HepG2 (cell line): Measurements from ENCODE around the gene ZG16B. TPM values are rescaled to one million over a fixed set of nuclear protein-coding genes. Genes with fewer than 3 reads are reported as not detected.

Experiments
- CHCHD3 ChIP-seq: sonication (generic); formaldehyde crosslinking; IDR thresholded peaks from 2 replicates; pipeline ENCODE4 v1.8.0; 2022; ENCODE audit warnings: mild to moderate bottlenecking, missing genetic modification reagents, moderate library complexity
- EP300 ChIP-seq, 3 experiments: sonication (generic) in 1 of 3; formaldehyde crosslinking in 1 of 3; IDR thresholded peaks; 2 replicates each; pipeline versions ENCODE4 v1.5.1 to v1.6.1; 2011 to 2020; ENCODE audit warnings: low read depth in 2 of 3, low read length in 2 of 3, borderline replicate concordance in 1 of 3, improper control_type of control experiment in 1 of 3, mild to moderate bottlenecking in 1 of 3, missing genetic modification reagents in 1 of 3, moderate library complexity in 1 of 3
- GTF3A ChIP-seq: sonication (generic); formaldehyde crosslinking; conservative IDR thresholded peaks from 2 replicates; pipeline ENCODE4 v1.4.0; 2020; ENCODE audit warnings: mild to moderate bottlenecking, missing genetic modification reagents
- HNRNPLL ChIP-seq: fragments of 200-400 bp; formaldehyde crosslinking; IDR thresholded peaks from 2 replicates; pipeline ENCODE4 v1.6.1; 2017; ENCODE audit warnings: mild to moderate bottlenecking, low read depth, low read length; ENCODE audit not compliant: poor library complexity, severe bottlenecking
- KMT2B ChIP-seq: IDR thresholded peaks from 2 replicates; pipeline ENCODE4 v1.6.1; 2016; ENCODE audit warnings: missing genetic modification reagents, missing compliant biosample characterization
- MEIS2 ChIP-seq: sonication (generic); formaldehyde crosslinking; IDR thresholded peaks from 2 replicates; pipeline ENCODE4 v1.9.0; 2021; ENCODE audit warnings: mild to moderate bottlenecking, missing genetic modification reagents
- POLR2A ChIP-seq, 2 experiments: IDR thresholded peaks; 2 replicates each; pipeline ENCODE4 v1.6.1; 2011; ENCODE audit warnings: low read depth in 2 of 2, low read length in 2 of 2, mild to moderate bottlenecking in 1 of 2, moderate library complexity in 1 of 2; ENCODE audit not compliant: insufficient read depth in 1 of 2
- RFX1 ChIP-seq: fragments of 450-650 bp; IDR thresholded peaks from 2 replicates; pipeline ENCODE4 v1.6.1; 2017
- RXRB ChIP-seq: IDR thresholded peaks from 2 replicates; pipeline ENCODE4 v1.6.1; 2016; ENCODE audit warnings: borderline replicate concordance, missing genetic modification reagents, missing compliant biosample characterization
- SOX5 ChIP-seq: IDR thresholded peaks from 2 replicates; pipeline ENCODE4 v1.6.1; 2016; ENCODE audit warnings: borderline replicate concordance
- SRSF4 ChIP-seq: fragments of 200-400 bp; formaldehyde crosslinking; IDR thresholded peaks from one replicate; pipeline ENCODE4 v1.6.1; 2018; ENCODE audit warnings: mild to moderate bottlenecking, low read depth, low read length, moderate library complexity; ENCODE audit not compliant: poor library complexity, severe bottlenecking
- TBX2 ChIP-seq: sonication (generic); formaldehyde crosslinking; IDR thresholded peaks from 2 replicates; pipeline ENCODE4 v1.5.0; 2020; ENCODE audit warnings: missing genetic modification reagents, mild to moderate bottlenecking, borderline replicate concordance
- TMF1 ChIP-seq: sonication (generic); formaldehyde crosslinking; IDR thresholded peaks from 2 replicates; pipeline ENCODE4 v1.8.1; 2022; ENCODE audit warnings: low read depth, missing genetic modification reagents
- ZNF24 ChIP-seq: fragments of 450-650 bp; IDR thresholded peaks from 2 replicates; pipeline ENCODE4 v1.6.1; 2017; ENCODE audit warnings: antibody characterized with exemption, mild to moderate bottlenecking
- ZNF441 ChIP-seq: sonication (generic); formaldehyde crosslinking; IDR thresholded peaks from 2 replicates; pipeline ENCODE4 v1.7.0; 2021; ENCODE audit warnings: missing genetic modification reagents, borderline replicate concordance
- polyA plus RNA-seq, 8 experiments: library from polyadenylated mRNA; depleted of rRNA in 3 of 8; stranded (reverse) in 7 of 8; unstranded in 1 of 8; fragments of >200 nt; fragmentation: Illumina TruSeq in 4 of 8; extraction: Trizol in 4 of 8; gene quantifications; 2 replicates each; pipeline versions ENCODE4 v1.2.1 to v1.2.3, GENCODE V29; 2011 to 2016; ENCODE audit warnings: low read depth in 4 of 8, missing spikeins in 1 of 8, mixed read lengths in 1 of 8; ENCODE audit not compliant: insufficient read depth in 1 of 8
- total RNA-seq, 5 experiments: library from RNA; depleted of rRNA; stranded (reverse); fragments of >200 nt; fragmentation: Illumina TruSeq; extraction: Trizol; gene quantifications; 2 replicates each; pipeline ENCODE4 v1.2.3, GENCODE V29; 2016; ENCODE audit warnings: low read depth in 1 of 5
- TF ChIP-seq, protein P1 (sequence below): IDR thresholded peaks from 2 replicates; pipeline ENCODE4 v1.4.0; 2020; ENCODE audit warnings: mild to moderate bottlenecking, missing genetic modification reagents
- TF ChIP-seq, protein P2 (sequence below), 2 experiments: sonication (generic) in 1 of 2; formaldehyde crosslinking in 1 of 2; IDR thresholded peaks; 2 replicates each; pipeline versions ENCODE4 v1.4.0 to v1.6.1; 2018 to 2020; ENCODE audit warnings: missing genetic modification reagents in 2 of 2, borderline replicate concordance in 1 of 2, low read depth in 1 of 2, mild to moderate bottlenecking in 1 of 2, missing biosample characterization in 1 of 2
- TF ChIP-seq, protein P3 (sequence below): sonication (generic); formaldehyde crosslinking; IDR thresholded peaks from 2 replicates; pipeline ENCODE4 v1.4.0; 2020; ENCODE audit warnings: missing genetic modification reagents

ZG16B gene
- total and polyA plus RNA-seq, 2 of the 13 experiments (the other 11 are each of a cell fraction or from before 2014, with no cell fraction given), result 1.5 to 11.3 TPM

DNA sequence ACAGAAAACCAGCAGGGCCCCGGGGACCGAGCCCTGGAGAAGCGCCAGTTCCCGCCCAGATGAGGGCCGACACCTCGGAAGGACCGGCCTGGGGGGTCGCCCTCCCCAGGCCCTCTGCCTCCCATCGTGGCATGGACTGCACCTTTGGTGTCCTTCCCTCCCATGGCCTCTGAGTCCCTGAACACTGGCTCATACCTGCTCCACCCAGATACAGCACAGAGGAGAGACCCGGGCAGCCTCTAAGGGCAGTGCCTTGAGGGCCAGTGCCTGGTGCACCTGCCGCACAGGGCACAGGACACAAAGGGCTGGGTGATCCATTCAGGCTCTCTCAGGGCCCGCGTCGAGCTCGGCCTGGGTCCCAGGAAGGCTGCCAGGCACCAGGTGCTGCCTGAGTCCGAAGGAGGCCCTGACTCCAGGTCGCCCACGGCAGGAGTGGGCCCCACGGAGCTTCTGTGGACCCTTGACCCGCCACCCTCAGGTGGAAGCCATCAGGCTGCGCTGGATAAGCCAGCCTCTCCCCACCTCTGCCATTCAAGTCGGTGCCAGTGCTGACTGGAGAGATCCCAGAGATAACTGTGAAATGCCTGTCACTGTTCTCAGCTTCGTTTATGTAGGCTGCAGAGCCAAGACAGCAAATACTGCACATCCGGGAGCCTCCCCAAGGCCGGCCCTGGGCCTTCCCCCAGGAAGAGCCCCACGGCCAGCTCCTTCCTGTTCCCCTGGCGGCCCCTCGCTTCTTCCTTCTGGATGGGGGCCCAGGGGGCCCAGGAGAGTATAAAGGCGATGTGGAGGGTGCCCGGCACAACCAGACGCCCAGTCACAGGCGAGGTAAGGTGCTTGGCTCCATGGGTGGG, at the start of gene ZG16B (continued):
- no peak for TF ChIP-seq ZNF24
- no peak for TF ChIP-seq SRSF4
- TF ChIP-seq TBX2 (CRISPR knock-in tag), result peak; percentile 34; the same call in 1 of the 2 replicates
- TF ChIP-seq, protein P1, sequence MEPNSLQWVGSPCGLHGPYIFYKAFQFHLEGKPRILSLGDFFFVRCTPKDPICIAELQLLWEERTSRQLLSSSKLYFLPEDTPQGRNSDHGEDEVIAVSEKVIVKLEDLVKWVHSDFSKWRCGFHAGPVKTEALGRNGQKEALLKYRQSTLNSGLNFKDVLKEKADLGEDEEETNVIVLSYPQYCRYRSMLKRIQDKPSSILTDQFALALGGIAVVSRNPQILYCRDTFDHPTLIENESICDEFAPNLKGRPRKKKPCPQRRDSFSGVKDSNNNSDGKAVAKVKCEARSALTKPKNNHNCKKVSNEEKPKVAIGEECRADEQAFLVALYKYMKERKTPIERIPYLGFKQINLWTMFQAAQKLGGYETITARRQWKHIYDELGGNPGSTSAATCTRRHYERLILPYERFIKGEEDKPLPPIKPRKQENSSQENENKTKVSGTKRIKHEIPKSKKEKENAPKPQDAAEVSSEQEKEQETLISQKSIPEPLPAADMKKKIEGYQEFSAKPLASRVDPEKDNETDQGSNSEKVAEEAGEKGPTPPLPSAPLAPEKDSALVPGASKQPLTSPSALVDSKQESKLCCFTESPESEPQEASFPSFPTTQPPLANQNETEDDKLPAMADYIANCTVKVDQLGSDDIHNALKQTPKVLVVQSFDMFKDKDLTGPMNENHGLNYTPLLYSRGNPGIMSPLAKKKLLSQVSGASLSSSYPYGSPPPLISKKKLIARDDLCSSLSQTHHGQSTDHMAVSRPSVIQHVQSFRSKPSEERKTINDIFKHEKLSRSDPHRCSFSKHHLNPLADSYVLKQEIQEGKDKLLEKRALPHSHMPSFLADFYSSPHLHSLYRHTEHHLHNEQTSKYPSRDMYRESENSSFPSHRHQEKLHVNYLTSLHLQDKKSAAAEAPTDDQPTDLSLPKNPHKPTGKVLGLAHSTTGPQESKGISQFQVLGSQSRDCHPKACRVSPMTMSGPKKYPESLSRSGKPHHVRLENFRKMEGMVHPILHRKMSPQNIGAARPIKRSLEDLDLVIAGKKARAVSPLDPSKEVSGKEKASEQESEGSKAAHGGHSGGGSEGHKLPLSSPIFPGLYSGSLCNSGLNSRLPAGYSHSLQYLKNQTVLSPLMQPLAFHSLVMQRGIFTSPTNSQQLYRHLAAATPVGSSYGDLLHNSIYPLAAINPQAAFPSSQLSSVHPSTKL, result peak; percentile 60
- TF ChIP-seq CHCHD3 (CRISPR knock-in tag), result 0 out of 2 replicates have a peak, but pooled peaks have one; percentile 14
- no peak for TF ChIP-seq TMF1 (CRISPR knock-in tag)
- 0 out of 2 replicates have a peak, but pooled peaks have one; percentile 39 for TF ChIP-seq ZNF441 (CRISPR knock-in tag)
- TF ChIP-seq EP300 (IDR thresholded peaks at IDR 0.05; ENCODE audit: low read depth in 2 of 2, low read length in 2 of 2), result 0 out of 4 replicates have a peak, but pooled peaks of 1 of the 2 experiments have one; percentile 22
- no peak for TF ChIP-seq EP300 (CRISPR knock-in tag; IDR thresholded peaks at IDR 0.05; ENCODE audit: borderline replicate concordance)
- TF ChIP-seq GTF3A (CRISPR knock-in tag), result no peak
- TF ChIP-seq, protein P2, sequence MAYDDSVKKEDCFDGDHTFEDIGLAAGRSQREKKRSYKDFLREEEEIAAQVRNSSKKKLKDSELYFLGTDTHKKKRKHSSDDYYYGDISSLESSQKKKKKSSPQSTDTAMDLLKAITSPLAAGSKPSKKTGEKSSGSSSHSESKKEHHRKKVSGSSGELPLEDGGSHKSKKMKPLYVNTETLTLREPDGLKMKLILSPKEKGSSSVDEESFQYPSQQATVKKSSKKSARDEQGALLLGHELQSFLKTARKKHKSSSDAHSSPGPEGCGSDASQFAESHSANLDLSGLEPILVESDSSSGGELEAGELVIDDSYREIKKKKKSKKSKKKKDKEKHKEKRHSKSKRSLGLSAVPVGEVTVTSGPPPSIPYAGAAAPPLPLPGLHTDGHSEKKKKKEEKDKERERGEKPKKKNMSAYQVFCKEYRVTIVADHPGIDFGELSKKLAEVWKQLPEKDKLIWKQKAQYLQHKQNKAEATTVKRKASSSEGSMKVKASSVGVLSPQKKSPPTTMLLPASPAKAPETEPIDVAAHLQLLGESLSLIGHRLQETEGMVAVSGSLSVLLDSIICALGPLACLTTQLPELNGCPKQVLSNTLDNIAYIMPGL (CRISPR knock-in tag; IDR thresholded peaks at IDR 0.05; ENCODE audit: borderline replicate concordance in 1 of 2, low read depth in 1 of 2), result 0 out of 4 replicates have a peak, but pooled peaks of 1 of the 2 experiments have one; percentile 26
- TF ChIP-seq, protein P3, sequence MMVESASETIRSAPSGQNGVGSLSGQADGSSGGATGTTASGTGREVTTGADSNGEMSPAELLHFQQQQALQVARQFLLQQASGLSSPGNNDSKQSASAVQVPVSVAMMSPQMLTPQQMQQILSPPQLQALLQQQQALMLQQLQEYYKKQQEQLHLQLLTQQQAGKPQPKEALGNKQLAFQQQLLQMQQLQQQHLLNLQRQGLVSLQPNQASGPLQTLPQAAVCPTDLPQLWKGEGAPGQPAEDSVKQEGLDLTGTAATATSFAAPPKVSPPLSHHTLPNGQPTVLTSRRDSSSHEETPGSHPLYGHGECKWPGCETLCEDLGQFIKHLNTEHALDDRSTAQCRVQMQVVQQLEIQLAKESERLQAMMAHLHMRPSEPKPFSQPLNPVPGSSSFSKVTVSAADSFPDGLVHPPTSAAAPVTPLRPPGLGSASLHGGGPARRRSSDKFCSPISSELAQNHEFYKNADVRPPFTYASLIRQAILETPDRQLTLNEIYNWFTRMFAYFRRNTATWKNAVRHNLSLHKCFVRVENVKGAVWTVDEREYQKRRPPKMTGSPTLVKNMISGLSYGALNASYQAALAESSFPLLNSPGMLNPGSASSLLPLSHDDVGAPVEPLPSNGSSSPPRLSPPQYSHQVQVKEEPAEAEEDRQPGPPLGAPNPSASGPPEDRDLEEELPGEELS, result peak; percentile 40
- TF ChIP-seq HNRNPLL, result peak; percentile 21
- TF ChIP-seq POLR2A (IDR thresholded peaks at IDR 0.05; ENCODE audit: insufficient read depth in 1 of 2, low read depth in 2 of 2, low read length in 2 of 2), result peak in 1 of 2 experiments; percentile 41; a peak in 1 of 4 replicates
- TF ChIP-seq RFX1, result no peak
- peak; percentile 38; the same call in 1 of the 2 replicates for TF ChIP-seq RXRB (CRISPR knock-in tag)
- TF ChIP-seq MEIS2 (CRISPR knock-in tag), result peak; percentile 75
- peak; percentile 31; the same call in 1 of the 2 replicates for TF ChIP-seq SOX5 (CRISPR knock-in tag)
- 0 out of 2 replicates have a peak, but pooled peaks have one; percentile 28 for TF ChIP-seq KMT2B (CRISPR knock-in tag)
